Activated CD4-positive, alpha-beta T cell treated with anti-CD3 and anti-CD28 coated beads, Interleukin-2, amount 10 ng/mL, durations not matched to agents 24 days and 14 days (primary cell): Measurements from ENCODE around the gene VWA1. TPM values are rescaled to one million over a fixed set of nuclear protein-coding genes. Genes with fewer than 3 reads are reported as not detected.
A peak's percentile ranks its signal among the peaks of the same experiment; 100 is the strongest.
"Not testable (repeated sequence)": the region's sequence is repeated elsewhere in the genome, so short reads cannot be mapped to it uniquely, and the experiment has no call there.

Source experiments
- DNase-seq: peaks from one replicate; pipeline ENCODE4 v3.0.0; 2022
- H3K27ac Mint-ChIP-seq: one replicate; pipeline ENCODE4 v1.8.0; 2022; ENCODE audit warnings: mild to moderate bottlenecking, mixed read lengths
- H3K27me3 Mint-ChIP-seq: one replicate; pipeline ENCODE4 v1.8.0; 2022; ENCODE audit warnings: mixed read lengths
- H3K36me3 Mint-ChIP-seq: one replicate; pipeline ENCODE4 v1.8.0; 2022; ENCODE audit warnings: low read depth, mild to moderate bottlenecking, mixed read lengths
- H3K4me1 Mint-ChIP-seq: one replicate; pipeline ENCODE4 v1.8.0; 2021; ENCODE audit warnings: mixed read lengths
- H3K4me3 Mint-ChIP-seq: one replicate; pipeline ENCODE4 v1.8.0; 2022; ENCODE audit warnings: mild to moderate bottlenecking, moderate library complexity, mixed read lengths
- H3K9me3 Mint-ChIP-seq: one replicate; pipeline ENCODE4 v1.8.0; 2021; ENCODE audit warnings: mixed read lengths
- intact Hi-C: fragments of 100-400 bp; cut with micrococcal nuclease; formaldehyde crosslinking; loops from one replicate; pipeline ENCODE4 v1.15.1; 2023
- total RNA-seq: library from RNA; stranded (reverse); gene quantifications from 2 replicates; pipeline ENCODE4 v1.2.3, GENCODE V29; 2022

Gene VWA1
- total RNA-seq, 1 donor from 2014 or later: 4.9 TPM

DNA sequence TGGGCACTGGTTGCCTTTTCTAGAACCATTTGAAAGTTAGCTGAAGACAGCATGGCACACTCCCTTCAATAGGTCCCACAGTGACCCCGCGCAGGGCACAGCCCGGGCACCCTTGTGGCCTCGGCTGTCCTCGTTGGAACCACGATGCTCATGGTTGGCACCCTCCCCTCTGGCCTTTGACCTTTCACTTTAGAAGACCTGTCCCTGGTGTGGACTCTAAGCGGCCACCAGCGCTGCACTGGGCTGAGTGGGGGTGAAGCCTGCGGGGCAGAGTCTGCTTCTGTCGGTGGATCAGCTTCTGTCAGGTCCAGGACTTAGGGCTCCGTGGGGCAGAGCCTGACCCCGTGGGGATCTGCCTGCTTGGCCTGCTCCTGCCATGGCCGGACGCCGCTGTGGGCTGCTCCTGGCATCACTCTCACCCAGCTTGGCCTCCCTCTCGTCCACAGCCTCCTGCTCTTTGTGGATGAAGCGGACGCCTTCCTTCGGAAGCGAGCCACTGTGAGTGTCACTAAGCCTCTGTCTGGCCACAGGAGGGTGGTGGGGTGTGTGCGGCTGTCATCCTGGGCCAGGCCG, 21.3 kb downstream of the VWA1 start:
- H3K27me3 Mint-ChIP-seq, H3K27ac Mint-ChIP-seq, H3K9me3 Mint-ChIP-seq, H3K4me3 Mint-ChIP-seq, H3K36me3 Mint-ChIP-seq, intact Hi-C loops, DNase-seq, H3K4me1 Mint-ChIP-seq: not testable (repeated sequence)

DNA sequence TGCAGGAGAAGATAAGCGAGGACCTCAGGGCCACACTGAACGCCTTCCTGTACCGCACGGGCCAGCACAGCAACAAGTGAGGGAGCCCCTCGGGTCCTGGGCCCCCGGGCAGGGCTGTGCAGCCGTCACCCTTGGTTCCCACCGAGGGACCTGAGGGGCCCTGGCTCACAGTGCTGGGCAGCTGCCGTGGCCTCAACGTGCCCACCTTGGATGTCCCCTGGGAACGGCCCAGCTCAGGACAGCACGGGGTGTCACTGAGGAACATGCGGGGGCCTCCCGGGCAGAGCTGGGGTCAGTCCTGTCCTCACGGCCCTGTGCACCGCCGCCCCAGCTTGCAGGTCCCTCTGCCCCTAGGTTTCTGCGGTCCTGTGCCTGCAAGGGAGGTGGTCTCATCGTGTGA, 23.7 kb downstream of the VWA1 start:
- intact Hi-C loops, DNase-seq, H3K4me1 Mint-ChIP-seq, H3K36me3 Mint-ChIP-seq, H3K9me3 Mint-ChIP-seq, H3K27me3 Mint-ChIP-seq, H3K27ac Mint-ChIP-seq, H3K4me3 Mint-ChIP-seq: not testable (repeated sequence)

DNA sequence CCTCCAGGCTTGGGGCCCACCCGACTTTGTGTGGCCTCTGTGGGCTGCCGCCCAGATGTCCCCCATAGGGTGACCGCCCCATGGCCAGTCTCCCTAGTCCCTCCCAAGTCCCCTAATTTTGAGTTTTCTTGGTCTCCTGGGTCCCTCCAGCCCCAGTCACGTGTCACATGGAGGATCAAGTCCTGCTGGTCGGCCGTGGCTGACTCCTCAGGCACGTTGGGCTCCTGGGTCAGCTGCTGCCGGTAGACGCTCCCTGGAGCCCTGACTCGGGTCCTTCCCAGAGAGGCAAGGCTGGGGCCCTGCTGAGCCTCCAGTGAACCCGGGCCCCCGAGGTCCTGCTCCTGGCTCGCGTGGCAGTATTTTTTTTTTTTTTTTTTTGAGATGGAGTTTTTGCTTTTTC, 24.2 kb downstream of the VWA1 start:
- H3K36me3 Mint-ChIP-seq, H3K4me1 Mint-ChIP-seq, H3K27ac Mint-ChIP-seq, H3K27me3 Mint-ChIP-seq, intact Hi-C loops, H3K9me3 Mint-ChIP-seq, DNase-seq, H3K4me3 Mint-ChIP-seq: not testable (repeated sequence)

GRCh38 chr1:1460540-1461130, 25.1 kb downstream of the VWA1 start:
- DNase-seq: no peak
- H3K4me1 Mint-ChIP-seq: no peaks in the 10 kb centered on the region
- no peak overlapping the region for H3K4me3 Mint-ChIP-seq

DNA sequence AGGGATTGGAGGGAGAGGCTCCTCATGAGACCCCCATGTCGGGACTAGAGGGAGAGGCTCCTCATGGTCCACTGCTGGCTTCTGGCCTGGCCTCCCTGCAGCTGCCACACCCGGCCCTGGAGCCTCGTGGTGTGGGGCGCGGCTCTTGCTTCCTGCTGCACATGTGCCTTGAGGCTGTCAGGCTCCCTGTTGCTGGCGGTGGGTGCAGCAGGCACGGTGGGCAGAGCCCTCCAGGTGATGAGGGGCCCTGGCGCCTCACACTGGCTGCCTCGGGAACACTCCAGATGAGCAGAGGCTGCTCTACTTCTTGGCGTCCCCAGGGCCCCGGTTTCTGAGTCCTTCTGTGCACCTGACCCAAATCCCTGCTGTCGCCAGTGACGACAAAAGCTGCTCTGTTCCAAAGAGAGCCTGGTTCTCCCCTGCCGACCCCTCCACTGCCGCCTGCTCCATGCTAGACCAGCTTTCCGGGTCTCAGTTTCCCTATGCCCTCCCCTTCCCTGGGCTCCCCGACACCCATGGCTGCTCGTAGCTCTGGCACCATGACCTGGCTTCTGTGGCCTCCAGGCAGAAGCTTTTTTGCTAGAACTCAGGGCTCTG, 26.3 kb downstream of the VWA1 start:
- no peak overlapping the region for H3K4me3 Mint-ChIP-seq
- intact Hi-C loops: no loop called here
- no peaks in the 10 kb centered on the region for H3K4me1 Mint-ChIP-seq
- no peaks in the 10 kb centered on the region for H3K27me3 Mint-ChIP-seq
- no peak for DNase-seq
- no peaks in the 10 kb centered on the region for H3K36me3 Mint-ChIP-seq
- H3K27ac Mint-ChIP-seq: no peak overlapping the region
- H3K9me3 Mint-ChIP-seq: no peaks in the 10 kb centered on the region

More at GRCh38 chr1:1460540-1461130, 25.1 kb downstream of the VWA1 start:
- H3K36me3 Mint-ChIP-seq: no peaks in the 10 kb centered on the region
- H3K9me3 Mint-ChIP-seq: no peaks in the 10 kb centered on the region
- no peaks in the 10 kb centered on the region for H3K27me3 Mint-ChIP-seq
- intact Hi-C loops: no loop called here
- no peak overlapping the region for H3K27ac Mint-ChIP-seq

GRCh38 chr1:1462318-1462966, 27.0 kb downstream of the VWA1 start:
- Mint-ChIP-seq H3K27me3 (no peaks in the 10 kb centered on the region), H3K4me3 (no peak overlapping the region), H3K27ac (no peak overlapping the region), H3K36me3 (no peaks in the 10 kb centered on the region), H3K4me1 (no peaks in the 10 kb centered on the region), H3K9me3 (no peaks in the 10 kb centered on the region)
- DNase-seq: peak; percentile 63
- intact Hi-C loops: no loop called here

GRCh38 chr1:1463312-1463711, 27.8 kb downstream of the VWA1 start:
- intact Hi-C loops: no loop called here
- no peaks in the 10 kb centered on the region for H3K27me3 Mint-ChIP-seq

DNA sequence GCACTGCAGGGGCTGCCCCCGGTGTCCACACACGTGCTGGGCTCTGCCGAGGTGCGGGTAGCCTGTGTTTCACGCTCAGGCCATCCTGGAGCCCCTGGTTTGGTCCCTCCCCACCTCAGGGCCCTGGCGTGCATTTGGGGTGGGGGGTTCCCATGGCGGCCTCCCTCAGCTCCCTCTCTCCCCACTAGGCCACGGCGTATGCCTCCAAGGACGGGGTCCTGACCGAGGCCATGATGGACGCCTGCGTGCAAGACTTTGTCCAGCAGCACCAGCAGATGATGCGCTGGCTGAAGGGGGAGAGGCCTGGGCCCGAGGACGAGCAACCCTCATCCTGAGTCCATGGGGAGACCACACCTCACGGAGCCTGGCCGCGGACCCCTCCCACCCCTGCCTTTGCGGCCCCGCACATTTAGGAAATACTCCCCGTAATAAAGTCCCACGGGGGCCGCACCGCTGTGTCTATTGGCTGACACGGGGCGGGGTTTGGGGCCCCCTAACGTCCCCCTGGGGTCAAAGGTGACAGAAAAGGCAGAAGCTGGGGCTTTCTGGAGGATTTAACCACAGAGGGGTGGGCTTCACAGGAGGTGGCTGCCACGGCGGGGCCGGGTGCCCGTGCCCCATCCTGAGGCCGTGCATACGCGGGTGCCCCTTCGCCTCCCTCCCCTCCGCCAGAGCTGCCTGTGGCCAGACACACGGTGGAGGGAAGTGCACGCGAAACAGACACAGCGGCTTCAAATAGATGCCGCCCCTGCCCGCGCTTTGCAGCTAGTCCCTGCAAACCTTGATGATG, 32.9 kb downstream of the VWA1 start:
- H3K36me3 Mint-ChIP-seq, H3K27ac Mint-ChIP-seq, H3K4me3 Mint-ChIP-seq, DNase-seq, H3K9me3 Mint-ChIP-seq, intact Hi-C loops, H3K27me3 Mint-ChIP-seq: not testable (repeated sequence)
- H3K4me1 Mint-ChIP-seq: peaks cover 12% of the 10 kb centered on the region

More at GRCh38 chr1:1463312-1463711, 27.8 kb downstream of the VWA1 start:
- no peak for DNase-seq
- Mint-ChIP-seq H3K36me3 (no peaks in the 10 kb centered on the region), H3K27ac (no peak overlapping the region), H3K4me1 (no peaks in the 10 kb centered on the region), H3K4me3 (no peak overlapping the region), H3K9me3 (no peaks in the 10 kb centered on the region)

GRCh38 chr1:1470626-1471388, 35.3 kb downstream of the VWA1 start:
- H3K4me1 Mint-ChIP-seq: peaks cover 15% of the 10 kb centered on the region
- peaks cover 3% of the 10 kb centered on the region for H3K36me3 Mint-ChIP-seq
- H3K9me3 Mint-ChIP-seq: no peaks in the 10 kb centered on the region
- peak overlapping the region; percentile 82 for H3K27ac Mint-ChIP-seq
- intact Hi-C loops: loop anchor here (1.0 kb wide), 3 partner anchors 64 to 144 kb away; partner anchors contain the start of genes MIB2 and MRPL20
- peak; percentile 74 for DNase-seq
- peak overlapping the region; percentile 90 for H3K4me3 Mint-ChIP-seq
- H3K27me3 Mint-ChIP-seq: no peaks in the 10 kb centered on the region

DNA sequence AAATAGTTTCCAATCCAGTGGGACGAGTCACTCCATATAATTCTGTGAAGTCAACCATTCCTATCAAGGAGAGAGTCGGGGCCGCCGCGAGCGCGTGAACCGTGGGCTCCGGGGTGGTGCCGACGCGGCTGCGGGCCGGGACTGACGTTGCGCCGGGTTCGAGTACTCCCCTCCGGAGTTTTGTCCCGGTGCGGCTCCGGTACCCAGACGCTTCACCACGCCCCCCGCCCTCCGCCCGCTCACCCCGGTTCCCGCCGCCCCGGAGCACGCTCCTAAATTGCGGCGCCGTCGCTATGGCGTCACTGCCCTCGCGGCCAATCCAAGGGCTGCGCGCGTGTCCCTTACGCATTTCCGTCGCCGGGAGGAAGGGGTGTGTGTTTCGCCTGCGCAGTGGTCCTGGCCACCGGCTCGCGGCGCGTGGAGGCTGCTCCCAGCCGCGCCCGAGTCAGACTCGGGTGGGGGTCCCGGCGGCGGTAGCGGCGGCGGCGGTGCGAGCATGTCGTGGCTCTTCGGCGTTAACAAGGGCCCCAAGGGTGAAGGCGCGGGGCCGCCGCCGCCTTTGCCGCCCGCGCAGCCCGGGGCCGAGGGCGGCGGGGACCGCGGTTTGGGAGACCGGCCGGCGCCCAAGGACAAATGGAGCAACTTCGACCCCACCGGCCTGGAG, 36.0 kb downstream of the VWA1 start, which contains the start of gene ATAD3B:
Gene ATAD3B, plus strand, starts transcription at position 377 of the 664 bp plus-strand sequence. Its CDS starts 120 bp downstream, at position 497.
- H3K36me3 Mint-ChIP-seq: peaks cover 5% of the 10 kb centered on the region
- H3K9me3 Mint-ChIP-seq: no peaks in the 10 kb centered on the region
- DNase-seq: peak; percentile 98
- peaks cover 15% of the 10 kb centered on the region for H3K4me1 Mint-ChIP-seq
- peak within 1 kb of the TSS; percentile 90 for H3K4me3 Mint-ChIP-seq
- H3K27ac Mint-ChIP-seq: peak within 1 kb of the TSS; percentile 82
- no peaks in the 10 kb centered on the region for H3K27me3 Mint-ChIP-seq
- intact Hi-C loops: loop anchor here (1.0 kb wide), 3 partner anchors 64 to 144 kb away; partner anchors contain the start of genes MIB2 and MRPL20

DNA sequence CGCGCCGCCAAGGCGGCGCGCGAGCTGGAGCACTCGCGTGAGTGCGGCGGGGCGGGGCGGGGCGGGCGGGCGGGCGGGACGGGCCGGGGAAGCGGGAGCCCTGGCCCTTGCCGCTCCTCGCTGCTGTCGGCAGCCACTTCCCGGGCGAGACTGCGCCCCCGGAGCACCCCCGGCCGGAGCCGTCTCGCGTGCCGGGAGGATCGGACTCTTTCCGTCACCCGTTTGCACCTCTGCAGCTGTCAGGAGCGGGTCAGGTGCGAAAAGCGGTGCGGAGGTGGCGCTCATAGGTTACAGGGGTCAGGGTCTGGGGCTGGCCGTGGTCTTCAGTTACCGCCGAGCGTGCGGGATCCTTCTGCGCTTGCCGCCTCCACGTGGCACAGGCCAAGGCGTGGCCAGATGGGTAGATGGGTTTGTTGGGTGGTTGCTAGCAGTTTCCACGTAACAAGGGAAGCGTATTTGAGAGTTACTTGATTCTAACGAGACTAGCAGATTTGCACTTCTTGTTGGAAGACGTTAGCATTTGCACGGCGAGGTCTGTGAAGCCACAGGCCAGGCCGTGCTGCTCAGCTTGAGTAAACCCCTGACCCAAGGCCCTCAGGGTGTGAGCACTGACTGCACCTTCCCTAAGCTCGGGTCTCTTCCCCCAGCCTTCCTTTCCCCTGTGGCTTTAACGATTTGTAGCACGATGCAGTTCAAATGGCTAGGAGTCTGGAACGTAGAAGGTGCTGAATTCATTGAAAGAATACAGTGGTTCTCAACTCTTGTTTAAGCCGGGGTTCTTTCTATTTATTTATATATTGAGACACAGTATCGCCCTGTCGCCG, 36.8 kb downstream of the VWA1 start:
- peak; percentile 75 for DNase-seq
- H3K27me3 Mint-ChIP-seq, intact Hi-C loops, H3K9me3 Mint-ChIP-seq: not testable (repeated sequence)
- Mint-ChIP-seq H3K4me3 (peak overlapping the region; percentile 87), H3K36me3 (peaks cover 11% of the 10 kb centered on the region), H3K4me1 (peaks cover 15% of the 10 kb centered on the region), H3K27ac (peak overlapping the region; percentile 71)

DNA sequence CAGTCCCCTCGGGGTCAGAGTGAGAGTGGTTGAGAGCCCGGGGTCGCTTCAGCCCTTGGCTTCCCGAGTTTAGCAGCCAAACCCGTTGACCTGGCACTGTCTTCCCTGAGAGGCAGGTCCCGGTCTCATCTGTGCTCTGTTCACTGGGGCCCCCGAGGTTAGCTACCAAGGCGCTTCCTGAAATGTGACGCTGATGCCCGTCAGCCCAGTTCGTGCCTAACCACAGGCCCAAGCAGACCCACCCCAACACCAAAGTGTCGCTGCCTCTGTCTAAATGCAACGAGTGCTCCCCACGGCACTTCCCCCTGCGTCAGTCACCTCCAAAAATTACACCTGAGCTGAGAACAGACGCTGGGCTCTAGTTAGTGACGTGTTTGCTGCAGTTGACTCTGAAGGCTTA, 40.5 kb downstream of the VWA1 start:
- H3K4me1 Mint-ChIP-seq: not testable (repeated sequence)
- peaks cover 29% of the 10 kb centered on the region for H3K36me3 Mint-ChIP-seq

More for the DNA sequence above, 40.5 kb downstream of the VWA1 start:
- intact Hi-C loops, H3K4me3 Mint-ChIP-seq, H3K27me3 Mint-ChIP-seq, H3K9me3 Mint-ChIP-seq, H3K27ac Mint-ChIP-seq, DNase-seq: not testable (repeated sequence)
